MM.1S (cell line): ENCODE measurements around the gene STMP1.

Experiments used
- DNase-seq: peaks from one replicate; pipeline ENCODE4 v3.0.0-alpha.2; 2015
- H2AFZ ChIP-seq: fragments of 300-600 bp; sonication (generic); 2 replicates; pipeline ENCODE4 v1.6.0; 2016; ENCODE audit warnings: antibody characterized with exemption, low read length
- H3F3A ChIP-seq: fragments of 300-600 bp; sonication (generic); 2 replicates; pipeline ENCODE4 v1.6.1; 2016; ENCODE audit warnings: mild to moderate bottlenecking, antibody characterized with exemption, low read length, moderate library complexity, mixed read lengths; ENCODE audit not compliant: insufficient read depth
- H3K27ac ChIP-seq: fragments of 300-600 bp; sonication (generic); 2 replicates; pipeline ENCODE4 v1.5.1; 2016; ENCODE audit warnings: mild to moderate bottlenecking, low read length
- H3K27me3 ChIP-seq: fragments of 300-600 bp; sonication (generic); replicated peaks from 2 replicates; pipeline ENCODE4 v1.6.0; 2016; ENCODE audit warnings: low read length; ENCODE audit not compliant: insufficient read depth
- H3K36me3 ChIP-seq: fragments of 300-600 bp; sonication (generic); replicated peaks from 2 replicates; pipeline ENCODE4 v1.6.1; 2016; ENCODE audit warnings: mild to moderate bottlenecking, low read length, mixed read lengths; ENCODE audit not compliant: insufficient read depth
- H3K4me1 ChIP-seq: fragments of 300-600 bp; sonication (generic); 2 replicates; pipeline ENCODE4 v1.6.1; 2016; ENCODE audit warnings: low read length, mixed read lengths
- H3K4me2 ChIP-seq: fragments of 300-600 bp; sonication (generic); 2 replicates; pipeline ENCODE4 v1.6.0; 2016; ENCODE audit warnings: low read depth, low read length
- H3K4me3 ChIP-seq: fragments of 300-600 bp; sonication (generic); 2 replicates; pipeline ENCODE4 v1.5.1; 2016; ENCODE audit warnings: low read length, mixed read lengths
- H3K79me2 ChIP-seq: fragments of 300-600 bp; sonication (generic); 2 replicates; pipeline ENCODE4 v1.6.1; 2016; ENCODE audit warnings: mixed run types, low read length, mixed read lengths
- H3K9ac ChIP-seq: fragments of 300-600 bp; sonication (generic); 2 replicates; pipeline ENCODE4 v1.6.1; 2016; ENCODE audit warnings: low read length, mixed read lengths
- H3K9me2 ChIP-seq: fragments of 300-600 bp; sonication (generic); replicated peaks from 2 replicates; pipeline ENCODE4 v1.6.1; 2016; ENCODE audit warnings: mild to moderate bottlenecking, low read length, mixed read lengths; ENCODE audit not compliant: insufficient read depth
- H3K9me3 ChIP-seq: fragments of 300-600 bp; sonication (generic); replicated peaks from 2 replicates; pipeline ENCODE4 v1.6.1; 2016; ENCODE audit warnings: mild to moderate bottlenecking, low read length, mixed read lengths; ENCODE audit not compliant: insufficient read depth
- H4K20me1 ChIP-seq: fragments of 300-600 bp; sonication (generic); 2 replicates; pipeline ENCODE4 v1.6.1; 2016; ENCODE audit warnings: mild to moderate bottlenecking, low read length, moderate library complexity, mixed read lengths; ENCODE audit not compliant: insufficient read depth
- EZH2 ChIP-seq: fragments of 300-600 bp; sonication (generic); optimal IDR thresholded peaks from 2 replicates; pipeline ENCODE3; 2017; ENCODE audit warnings: low read depth, mild to moderate bottlenecking, antibody characterized with exemption, low read length, mixed read lengths
- EZH2phosphoT487 ChIP-seq: fragments of 300-600 bp; sonication (generic); IDR thresholded peaks from 2 replicates; pipeline ENCODE4 v1.6.1; 2018; ENCODE audit warnings: antibody characterized with exemption, low read length
- TF ChIP-seq, protein P1 (sequence below): fragments of 300-600 bp; sonication (generic); IDR thresholded peaks from 2 replicates; pipeline ENCODE4 v1.5.1; 2016; ENCODE audit warnings: antibody characterized with exemption, low read length, mixed read lengths

The STMP1 gene

GRCh38 chr7:135685306-135686084, 23.2 kb downstream of the STMP1 start:
- no peaks in the 10 kb centered on the region for H3K9me3 ChIP-seq
- no peaks in the 10 kb centered on the region for H3K36me3 ChIP-seq
- H3K27ac ChIP-seq = no peak overlapping the region
- TF ChIP-seq, protein P1, sequence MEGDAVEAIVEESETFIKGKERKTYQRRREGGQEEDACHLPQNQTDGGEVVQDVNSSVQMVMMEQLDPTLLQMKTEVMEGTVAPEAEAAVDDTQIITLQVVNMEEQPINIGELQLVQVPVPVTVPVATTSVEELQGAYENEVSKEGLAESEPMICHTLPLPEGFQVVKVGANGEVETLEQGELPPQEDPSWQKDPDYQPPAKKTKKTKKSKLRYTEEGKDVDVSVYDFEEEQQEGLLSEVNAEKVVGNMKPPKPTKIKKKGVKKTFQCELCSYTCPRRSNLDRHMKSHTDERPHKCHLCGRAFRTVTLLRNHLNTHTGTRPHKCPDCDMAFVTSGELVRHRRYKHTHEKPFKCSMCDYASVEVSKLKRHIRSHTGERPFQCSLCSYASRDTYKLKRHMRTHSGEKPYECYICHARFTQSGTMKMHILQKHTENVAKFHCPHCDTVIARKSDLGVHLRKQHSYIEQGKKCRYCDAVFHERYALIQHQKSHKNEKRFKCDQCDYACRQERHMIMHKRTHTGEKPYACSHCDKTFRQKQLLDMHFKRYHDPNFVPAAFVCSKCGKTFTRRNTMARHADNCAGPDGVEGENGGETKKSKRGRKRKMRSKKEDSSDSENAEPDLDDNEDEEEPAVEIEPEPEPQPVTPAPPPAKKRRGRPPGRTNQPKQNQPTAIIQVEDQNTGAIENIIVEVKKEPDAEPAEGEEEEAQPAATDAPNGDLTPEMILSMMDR = no peak
- TF ChIP-seq EZH2 (no peak), EZH2phosphoT487 (no peak)
- no peak overlapping the region for H3K4me2 ChIP-seq
- H2AFZ ChIP-seq = no peak overlapping the region
- H3K4me3 ChIP-seq = no peak overlapping the region
- H3F3A ChIP-seq = 0 out of 2 replicates have a peak, but pooled peaks cover 6% of the 10 kb centered on the region
- H3K27me3 ChIP-seq = no peaks in the 10 kb centered on the region
- H3K9me2 ChIP-seq = no peaks in the 10 kb centered on the region
- no peaks in the 10 kb centered on the region for H3K79me2 ChIP-seq
- no peak for DNase-seq
- peaks cover 8% of the 10 kb centered on the region; the same call in 1 of the 2 replicates for H3K4me1 ChIP-seq
- no peak overlapping the region for H3K9ac ChIP-seq
- H4K20me1 ChIP-seq = no peaks in the 10 kb centered on the region

DNA sequence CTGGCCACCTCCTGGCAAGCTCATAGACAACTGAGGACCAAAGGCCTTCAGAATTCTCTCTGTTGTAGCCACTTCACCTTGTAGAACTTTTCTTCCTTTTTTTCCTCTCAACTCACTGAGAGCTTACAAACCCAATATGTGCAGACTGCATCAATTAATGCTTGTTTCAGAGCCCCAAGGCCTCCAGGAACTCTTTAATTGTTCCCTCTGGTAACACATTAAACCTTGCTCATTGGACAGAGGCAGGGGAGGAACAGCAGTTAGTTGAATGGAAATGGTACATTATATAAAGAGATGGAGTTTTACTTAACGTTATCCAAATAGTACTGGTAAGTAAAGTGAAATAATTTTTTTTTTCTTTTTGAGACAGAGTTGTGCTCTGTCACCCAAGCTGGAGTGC, 25.2 kb downstream of the STMP1 start:
- Histone ChIP-seq H3F3A (no peaks in the 10 kb centered on the region), H3K4me2 (no peak overlapping the region), H3K79me2 (no peaks in the 10 kb centered on the region), H3K4me3 (no peak overlapping the region), H2AFZ (no peak overlapping the region), H3K9me2 (no peaks in the 10 kb centered on the region), H3K36me3 (no peaks in the 10 kb centered on the region), H3K27me3 (no peaks in the 10 kb centered on the region), H3K4me1 (no peaks in the 10 kb centered on the region), H3K9ac (no peak overlapping the region), H3K27ac (no peak overlapping the region), H3K9me3 (no peaks in the 10 kb centered on the region), H4K20me1 (no peaks in the 10 kb centered on the region)
- TF ChIP-seq, protein P1 = no peak
- TF ChIP-seq EZH2 (no peak), EZH2phosphoT487 (no peak)
- DNase-seq = no peak

GRCh38 chr7:135690566-135690965, 28.3 kb downstream of the STMP1 start:
- H3K79me2 ChIP-seq = no peaks in the 10 kb centered on the region
- TF ChIP-seq EZH2phosphoT487 = no peak
- no peak for TF ChIP-seq EZH2
- TF ChIP-seq, protein P1 = no peak
- H3K4me1 ChIP-seq = no peaks in the 10 kb centered on the region
- H4K20me1 ChIP-seq = no peaks in the 10 kb centered on the region
- H3K27ac ChIP-seq = no peak overlapping the region
- no peak overlapping the region for H2AFZ ChIP-seq
- no peaks in the 10 kb centered on the region for H3K36me3 ChIP-seq
- H3K27me3 ChIP-seq = no peaks in the 10 kb centered on the region
- H3K4me3 ChIP-seq = no peak overlapping the region
- H3K9me2 ChIP-seq = no peaks in the 10 kb centered on the region
- H3F3A ChIP-seq = no peaks in the 10 kb centered on the region
- H3K9ac ChIP-seq = no peak overlapping the region
- H3K4me2 ChIP-seq = no peak overlapping the region
- no peak for DNase-seq
- H3K9me3 ChIP-seq = no peaks in the 10 kb centered on the region
